GM12864 (cell line): ENCODE results near the gene LINC01488.

ENCODE experiments used
- DNase-seq: peaks from one replicate; pipeline ENCODE4 v3.0.0-alpha.2; 2011; ENCODE audit warnings: low read depth
- H3K4me3 ChIP-seq: 2 replicates; pipeline ENCODE4 v1.5.1; 2011; ENCODE audit warnings: mild to moderate bottlenecking, low read depth, low read length, control low read depth
- CTCF ChIP-seq: IDR thresholded peaks from 2 replicates; pipeline ENCODE4 v1.5.1; 2011; ENCODE audit warnings: low read depth, mild to moderate bottlenecking, moderate library complexity, low read length, control low read depth, inconsistent platforms; ENCODE audit errors: missing control alignments

The LINC01488 gene

GRCh38 chr11:69481393-69481844 lies at the start of gene LINC01488:
Gene LINC01488 (plus strand): TSS chr11:69481663.
- TF ChIP-seq CTCF, result no peak
- no peak for DNase-seq
- no peak within 1 kb of the TSS for H3K4me3 ChIP-seq

GRCh38 chr11:69431893-69432738 lies 49.3 kb upstream of the LINC01488 start:
- TF ChIP-seq CTCF, result no peak
- DNase-seq, result no peak
- H3K4me3 ChIP-seq, result no peak overlapping the region

- H3K4me3 ChIP-seq, result no peak overlapping the region
- no peak for TF ChIP-seq CTCF
- DNase-seq, result no peak
Measured at GRCh38 chr11:69433741-69434140, 47.7 kb upstream of the LINC01488 start.

- no peak for TF ChIP-seq CTCF
- DNase-seq, result no peak
- no peak overlapping the region for H3K4me3 ChIP-seq
Measured at GRCh38 chr11:69434471-69434931, 47.0 kb upstream of the LINC01488 start.

GRCh38 chr11:69435161-69435986 lies 46.1 kb upstream of the LINC01488 start:
- no peak for DNase-seq
- H3K4me3 ChIP-seq, result no peak overlapping the region
- no peak for TF ChIP-seq CTCF

GRCh38 chr11:69436041-69436982 lies 45.2 kb upstream of the LINC01488 start:
- DNase-seq, result no peak
- H3K4me3 ChIP-seq, result no peak overlapping the region
- TF ChIP-seq CTCF, result no peak
